GM21529 (cell line): Measurements from ENCODE around the gene NFE2L2.
"Not testable (repeated sequence)": the region's sequence is repeated elsewhere in the genome, so short reads cannot be mapped to it uniquely, and the experiment has no call there.

Experiments
- ATAC-seq: cut with Tn5 transposase; IDR thresholded peaks from one replicate; pipeline ENCODE4 v1.9.1; 2021; ENCODE audit not compliant: unreplicated experiment

NFE2L2 gene

DNA sequence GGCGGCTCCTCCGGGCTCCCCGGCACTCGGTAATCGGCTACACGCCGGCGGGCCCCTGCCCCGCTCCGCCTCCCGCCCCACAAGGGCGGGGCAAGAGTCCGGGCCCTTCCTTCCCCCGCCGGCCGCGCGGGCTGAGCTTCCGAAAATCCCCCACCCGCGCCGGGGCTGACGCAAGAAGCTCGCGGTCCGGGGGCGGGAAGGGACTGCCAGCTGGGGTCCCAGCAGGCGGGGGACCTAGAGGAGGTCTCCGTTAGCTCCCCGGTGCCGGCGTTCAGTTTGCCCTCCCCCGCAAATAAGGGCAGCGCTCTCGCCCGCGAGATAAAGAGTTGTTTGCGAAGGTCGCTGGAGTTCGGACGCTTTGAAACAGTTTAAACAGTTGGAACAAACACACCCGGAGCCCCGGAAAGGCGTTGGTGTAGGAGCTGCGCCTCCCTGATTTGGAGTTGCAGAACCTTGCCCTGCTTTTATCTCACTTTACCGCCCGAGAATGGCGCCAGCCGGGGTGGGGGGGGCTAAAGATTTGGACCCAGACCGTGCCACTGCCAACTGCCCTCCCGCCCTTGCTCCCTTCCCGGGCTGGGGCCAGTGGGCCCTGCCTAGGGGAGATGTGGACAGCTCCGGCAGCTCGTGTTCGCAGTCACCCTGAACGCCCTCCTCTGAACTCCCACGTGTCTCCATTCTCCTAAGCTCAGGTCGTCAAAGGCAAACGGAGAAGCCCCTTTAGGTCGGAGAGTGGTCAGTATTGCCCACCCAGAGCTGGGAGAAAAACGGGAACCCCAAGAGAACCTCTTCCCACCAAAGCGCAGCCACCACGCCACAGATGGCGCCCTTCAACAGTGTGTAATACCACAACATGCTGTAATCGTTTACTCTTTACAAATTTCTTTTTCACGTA, at the start of gene NFE2L2:
NFE2L2 (minus strand) TSS at position 35 of the 895 bp plus-strand sequence. CDS start 151 bp downstream, outside the sequence.
- peak; percentile 57 for ATAC-seq

DNA sequence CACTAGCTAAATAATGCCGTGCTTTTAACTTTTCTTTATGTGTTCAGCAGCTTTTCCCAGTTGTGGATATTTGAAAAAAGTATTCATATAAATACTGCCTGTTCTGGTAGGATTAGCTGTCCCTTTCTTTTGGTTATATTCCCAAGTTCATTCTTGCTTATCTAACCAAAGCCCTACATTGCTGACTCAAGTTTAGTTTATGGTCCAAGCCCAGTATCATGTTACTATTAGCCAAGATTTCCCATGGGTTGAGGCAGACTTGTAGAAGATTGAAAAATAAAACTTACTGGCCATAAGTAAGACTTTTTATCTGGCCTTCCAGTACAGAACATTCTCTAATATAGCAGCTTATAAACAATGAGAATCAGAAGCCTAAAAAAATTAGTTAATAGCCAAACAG, 49.7 kb upstream of the NFE2L2 start:
- ATAC-seq = no peak

DNA sequence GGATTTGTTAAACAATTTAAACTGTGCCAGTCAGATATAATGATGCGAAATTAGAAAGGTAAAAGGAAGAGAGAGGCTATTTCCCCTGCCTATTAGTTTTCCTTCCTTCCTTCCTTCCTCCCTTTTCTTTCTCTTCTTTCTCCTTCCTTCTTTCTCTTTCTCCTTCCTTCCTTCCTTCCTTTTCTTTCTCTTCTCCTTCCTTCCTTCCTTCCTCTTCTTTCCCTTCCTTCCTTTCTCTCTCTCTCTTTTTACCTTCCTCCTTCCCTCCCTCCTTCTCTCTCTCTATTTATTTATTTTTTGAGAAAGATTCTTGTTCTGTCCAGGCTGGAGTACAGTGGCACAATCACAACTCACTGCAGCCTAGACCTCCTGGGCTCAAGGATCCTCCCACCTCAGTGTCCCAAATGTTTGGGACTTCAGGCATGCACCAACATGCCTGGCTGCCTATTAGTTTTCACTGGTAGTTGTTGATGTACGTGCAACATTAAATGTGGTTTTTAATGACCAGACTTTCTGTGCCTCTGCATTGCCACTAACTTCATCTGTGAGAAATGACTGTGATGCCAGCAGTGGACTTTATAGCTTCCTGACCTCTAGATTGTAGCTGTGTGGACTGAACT, 48.7 kb upstream of the NFE2L2 start:
- ATAC-seq = no peak

DNA sequence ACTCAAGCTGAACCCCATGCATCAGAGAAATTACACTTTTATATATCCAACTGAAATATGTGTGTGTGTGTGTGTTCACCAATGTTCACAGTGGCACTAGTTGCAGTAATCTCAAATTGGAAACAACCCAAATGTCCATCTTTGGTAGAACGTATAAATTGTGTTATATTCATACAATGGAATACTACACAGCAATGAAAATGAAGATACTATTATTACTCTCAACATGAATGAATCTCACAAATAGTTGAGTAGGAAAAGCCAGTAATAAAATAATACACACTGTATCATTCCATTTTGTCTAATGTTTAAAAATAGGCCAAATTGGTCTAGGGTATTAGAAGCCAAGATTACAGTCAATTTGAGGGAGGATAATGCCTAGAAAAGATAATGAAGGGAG, 48.0 kb upstream of the NFE2L2 start:
- ATAC-seq = no peak

DNA sequence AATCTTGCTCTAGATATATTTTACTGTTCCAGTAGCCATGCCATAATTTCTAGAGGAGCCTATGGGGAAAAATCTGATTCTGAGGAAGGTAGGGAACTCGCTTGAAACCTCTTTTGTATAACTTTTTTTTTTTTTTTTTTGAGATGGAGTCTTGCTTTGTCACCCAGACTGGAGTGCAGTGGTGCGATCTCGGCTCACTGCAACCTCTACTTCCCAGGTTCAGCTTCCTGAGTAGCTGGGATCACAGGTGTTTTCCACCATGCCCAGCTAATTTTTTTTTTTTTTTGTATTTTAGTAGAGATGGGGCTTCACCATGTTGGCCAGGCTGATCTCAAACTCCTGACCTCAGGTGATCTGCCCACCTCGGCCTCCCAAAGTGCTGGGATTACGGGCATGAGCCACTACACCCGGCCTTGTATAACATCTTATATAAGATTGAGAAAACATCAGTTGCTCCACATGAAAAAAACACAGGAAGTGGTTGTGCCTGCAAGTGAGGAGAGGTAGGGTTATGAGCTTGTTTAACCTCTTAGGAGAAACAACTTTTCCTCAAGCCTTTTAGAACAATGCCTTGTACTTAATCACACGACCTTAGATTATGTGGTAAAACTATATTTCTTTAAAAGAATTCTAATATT, 45.3 kb upstream of the NFE2L2 start:
- ATAC-seq = not testable (repeated sequence)

DNA sequence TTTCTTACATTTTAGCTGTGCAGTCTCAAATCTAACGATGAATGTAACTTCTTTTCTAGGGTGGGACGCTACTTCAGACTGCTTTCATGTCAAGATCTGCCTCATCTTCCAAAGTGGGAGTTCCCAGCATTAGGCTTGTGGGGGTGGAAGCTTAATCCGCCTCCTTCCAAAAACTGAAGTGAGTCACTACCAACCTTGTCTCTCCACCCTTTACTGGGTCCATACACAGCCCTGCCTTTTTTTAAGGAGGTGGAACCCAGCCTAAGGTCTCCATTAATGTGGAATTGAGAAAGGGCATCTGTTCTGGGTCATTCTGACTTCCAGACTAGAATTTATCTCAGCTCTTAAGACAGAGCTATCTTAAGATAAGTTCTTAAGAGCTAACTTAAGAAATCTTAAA, 42.0 kb upstream of the NFE2L2 start:
- ATAC-seq = no peak

DNA sequence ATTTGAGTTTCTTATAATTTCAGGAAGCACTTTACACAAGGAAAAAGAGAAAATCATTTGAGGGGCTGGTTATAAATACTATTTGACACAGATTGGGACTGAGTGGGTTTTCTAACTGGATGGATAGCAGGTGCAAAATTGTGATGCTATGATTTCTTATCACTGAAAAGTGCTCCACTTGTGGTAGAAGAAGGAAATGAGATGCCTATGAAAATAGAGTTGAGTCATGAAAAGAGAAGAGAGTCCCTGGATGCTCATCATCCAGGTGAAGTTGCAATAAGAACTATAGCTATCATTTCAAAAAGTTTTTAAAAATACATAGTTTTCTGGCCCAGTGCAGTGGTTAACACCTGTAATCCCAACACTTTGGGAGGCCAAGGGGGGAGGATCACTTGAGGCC, 39.4 kb upstream of the NFE2L2 start:
- ATAC-seq = no peak

DNA sequence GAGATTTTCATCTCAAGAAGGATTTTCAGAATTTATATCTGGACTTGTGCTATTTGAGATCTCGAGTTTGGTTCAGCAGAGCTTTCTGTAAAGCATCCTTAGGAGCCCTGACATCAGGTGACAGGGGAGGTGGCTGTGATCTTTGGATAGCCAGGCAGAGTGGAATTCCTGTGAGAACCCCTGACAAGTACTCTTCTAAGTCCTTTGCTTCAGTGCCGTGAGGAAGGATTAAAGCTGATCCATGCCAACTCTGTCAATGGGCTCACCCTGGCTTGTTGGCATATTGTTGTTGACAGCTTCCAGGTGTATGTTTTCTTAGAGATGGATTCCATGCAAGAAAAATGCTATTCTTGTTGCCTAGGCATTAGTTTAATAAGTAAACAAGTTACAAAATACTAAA, 38.0 kb upstream of the NFE2L2 start:
- ATAC-seq = no peak

DNA sequence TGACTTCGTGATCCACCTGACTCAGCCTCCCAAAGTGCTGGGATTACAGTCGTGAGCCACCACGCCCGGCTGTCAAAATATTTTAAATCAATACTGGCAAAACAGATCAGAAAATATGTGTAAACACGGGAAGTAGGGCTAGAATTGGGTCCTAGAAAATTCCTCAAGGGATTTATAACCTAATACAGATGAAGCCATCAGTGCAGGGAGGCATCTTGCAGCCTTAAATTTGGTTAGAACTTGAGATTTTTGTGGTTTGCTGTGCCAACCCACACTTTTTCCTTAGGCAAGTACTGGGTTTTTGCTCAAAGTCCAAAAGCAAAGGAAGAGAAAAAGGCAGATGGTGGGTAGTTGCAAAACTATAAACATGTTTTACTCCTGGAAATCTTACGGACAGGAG, 33.7 kb upstream of the NFE2L2 start:
- no peak for ATAC-seq

DNA sequence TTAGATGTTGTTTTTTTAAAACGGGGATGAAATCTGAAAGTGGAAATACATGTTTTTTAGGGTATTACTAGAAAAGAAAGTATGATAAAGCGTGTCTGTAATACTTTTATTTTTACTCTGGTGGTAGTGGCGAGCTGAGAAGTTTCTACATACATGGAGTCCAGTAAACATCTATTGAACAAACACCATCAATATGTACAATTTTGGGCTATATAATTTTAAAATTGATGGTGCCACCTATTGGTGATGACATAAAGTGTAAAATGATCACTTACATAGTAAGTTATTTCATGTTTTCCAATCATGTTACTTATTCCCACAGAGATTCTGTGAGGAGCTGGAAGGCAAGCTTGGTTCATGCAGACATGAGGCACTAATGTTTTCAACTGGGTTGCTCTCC, 31.5 kb upstream of the NFE2L2 start:
- peak; percentile 79 for ATAC-seq

DNA sequence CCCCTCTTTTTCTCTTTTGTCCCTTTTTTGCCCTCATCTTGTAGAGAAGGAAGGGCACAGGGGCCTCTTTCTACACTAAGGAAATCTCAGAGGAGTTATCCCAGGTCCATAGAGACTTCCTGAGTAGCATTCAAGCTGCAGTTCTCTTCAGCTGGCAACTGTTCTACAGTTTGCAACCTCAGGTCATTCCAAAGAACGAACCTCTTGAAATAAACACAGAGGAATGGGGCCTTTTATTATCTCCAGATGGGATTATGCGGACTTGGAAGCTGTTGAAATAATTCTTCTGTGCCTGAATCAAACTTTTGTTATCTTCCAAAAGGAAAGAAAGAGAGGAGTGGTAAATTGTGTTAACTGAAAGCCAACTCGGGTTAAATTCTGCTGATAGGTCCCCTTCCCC, 31.0 kb upstream of the NFE2L2 start:
- ATAC-seq = no peak

DNA sequence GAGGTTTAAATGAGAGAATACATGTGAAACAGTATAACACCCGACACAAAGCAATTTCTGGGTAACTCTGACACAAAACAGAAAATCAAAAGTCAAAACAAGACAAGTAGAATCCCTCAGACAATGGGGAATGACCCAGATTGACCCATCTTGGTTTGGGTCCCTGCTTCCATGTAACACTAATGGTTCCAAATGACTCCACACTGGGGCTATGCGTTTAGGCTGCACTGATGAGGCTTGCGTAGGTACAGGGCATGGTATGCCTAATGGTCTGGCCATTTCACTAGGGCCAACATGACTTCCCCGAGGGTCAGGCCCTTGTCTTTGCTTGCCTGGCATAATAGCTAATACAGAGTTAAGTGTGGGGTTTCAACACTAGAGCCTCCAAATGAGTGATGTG, 27.2 kb upstream of the NFE2L2 start:
- no peak for ATAC-seq

DNA sequence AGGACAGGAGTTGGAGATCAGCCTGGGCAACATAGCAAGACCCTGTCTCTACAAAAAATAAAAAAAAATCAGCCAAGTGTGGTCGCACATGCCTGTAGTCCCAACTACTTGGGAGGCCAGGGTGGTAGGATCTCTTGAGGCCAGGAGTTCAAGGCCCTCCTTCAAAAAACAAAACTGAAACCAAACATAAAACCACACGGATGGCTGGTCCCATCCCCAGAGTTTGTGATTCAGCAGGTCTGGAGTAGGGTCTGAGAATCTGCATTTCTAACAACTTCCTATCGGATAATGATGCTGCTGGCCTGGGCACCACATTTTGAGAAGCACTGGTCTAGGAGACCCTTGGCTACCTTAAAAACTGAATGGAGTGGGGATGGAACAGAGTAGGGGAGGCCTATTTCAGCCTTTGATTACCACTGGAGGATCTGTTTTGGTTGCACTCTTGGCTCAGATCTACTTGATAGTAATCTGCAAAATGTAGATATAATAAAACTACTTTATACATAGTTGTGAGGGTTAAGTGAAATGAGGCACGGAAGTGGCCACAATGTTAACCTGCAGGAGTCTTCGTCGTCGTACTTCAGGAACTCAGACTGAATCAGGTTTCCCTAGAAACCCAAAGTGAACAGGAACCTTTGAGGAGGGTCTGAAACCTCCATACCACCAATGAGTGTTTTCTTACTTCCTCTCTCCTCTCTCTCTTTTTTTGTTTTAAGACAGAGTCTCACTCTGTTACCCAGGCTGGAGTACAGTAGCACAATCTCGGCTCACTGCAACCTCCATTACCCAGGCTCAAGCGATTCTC, 25.5 kb upstream of the NFE2L2 start:
- ATAC-seq = peak; percentile 88

DNA sequence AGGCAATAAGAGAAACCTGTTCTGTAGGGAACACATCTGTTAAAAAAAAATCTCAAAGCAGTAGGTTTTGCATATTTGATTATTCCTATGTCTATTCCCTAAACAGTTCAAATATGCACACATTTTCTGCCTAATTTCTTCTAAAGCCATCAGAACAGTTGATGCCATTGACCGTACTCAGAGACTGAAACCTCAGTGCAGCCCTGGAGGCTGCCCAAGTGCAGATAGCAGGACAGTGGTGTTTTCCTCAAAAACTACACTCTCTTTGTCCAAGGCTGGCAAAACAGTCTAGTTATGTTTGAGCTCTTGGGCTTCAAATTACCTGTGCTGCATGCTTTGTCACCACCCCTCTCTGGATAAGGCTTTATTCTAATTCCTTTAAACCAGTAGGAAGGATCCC, 23.3 kb upstream of the NFE2L2 start:
- ATAC-seq = no peak

DNA sequence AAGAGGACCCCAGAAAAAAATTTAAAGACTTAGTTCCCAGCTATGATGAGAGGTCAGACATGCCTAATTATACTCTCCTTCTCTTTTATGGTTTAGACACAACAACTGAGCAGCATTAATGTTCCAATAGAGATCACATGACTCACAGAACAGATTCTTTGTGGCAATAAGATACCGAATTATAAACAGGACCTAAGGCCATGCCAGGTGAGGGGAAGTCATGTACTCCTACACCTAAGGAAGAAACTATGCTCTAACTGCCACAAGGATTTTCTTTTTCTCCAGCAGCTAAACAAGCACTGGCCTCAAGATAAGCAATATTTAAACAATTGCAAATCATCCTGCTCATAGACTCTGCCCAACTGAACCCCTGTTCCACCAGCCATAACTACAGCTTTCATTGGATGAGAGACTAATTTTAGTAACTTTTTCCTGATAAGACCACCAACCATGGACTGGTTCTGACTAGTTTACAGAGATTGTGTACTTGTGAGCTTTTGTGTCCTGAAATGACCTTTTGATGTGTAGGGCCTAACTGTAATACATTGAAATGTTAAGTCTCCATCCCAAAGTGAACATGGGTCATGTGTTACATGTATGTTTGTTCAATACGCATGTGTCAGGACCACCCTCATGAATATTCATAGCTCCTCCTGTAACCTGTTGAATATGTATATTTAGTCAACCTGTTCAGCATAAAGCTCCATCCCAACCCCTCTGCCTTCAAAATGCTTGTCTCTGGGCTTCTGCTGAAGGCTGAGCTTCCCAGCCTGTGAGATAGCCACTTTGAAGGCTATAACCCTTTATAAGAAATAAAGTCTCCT, 21.6 kb upstream of the NFE2L2 start:
- no peak for ATAC-seq

DNA sequence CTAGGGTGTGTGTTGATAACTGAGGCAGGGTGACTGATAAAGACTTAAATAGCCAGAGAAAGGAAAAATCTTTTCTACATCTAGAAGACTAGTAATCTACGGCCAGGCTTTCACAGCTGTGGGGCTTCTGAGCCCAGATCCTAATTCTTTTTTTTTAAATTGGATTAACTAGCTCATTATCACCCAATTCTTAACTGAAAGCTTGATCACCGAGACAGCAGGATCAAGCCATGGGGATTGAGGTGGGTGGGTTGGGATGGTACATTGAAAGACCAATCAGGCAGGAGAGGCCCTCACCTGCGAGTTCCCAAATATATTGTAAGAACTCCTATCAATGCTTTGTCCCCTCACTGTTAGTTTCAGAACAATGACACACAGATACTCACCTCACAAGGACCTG, 20.0 kb upstream of the NFE2L2 start:
- no peak for ATAC-seq

DNA sequence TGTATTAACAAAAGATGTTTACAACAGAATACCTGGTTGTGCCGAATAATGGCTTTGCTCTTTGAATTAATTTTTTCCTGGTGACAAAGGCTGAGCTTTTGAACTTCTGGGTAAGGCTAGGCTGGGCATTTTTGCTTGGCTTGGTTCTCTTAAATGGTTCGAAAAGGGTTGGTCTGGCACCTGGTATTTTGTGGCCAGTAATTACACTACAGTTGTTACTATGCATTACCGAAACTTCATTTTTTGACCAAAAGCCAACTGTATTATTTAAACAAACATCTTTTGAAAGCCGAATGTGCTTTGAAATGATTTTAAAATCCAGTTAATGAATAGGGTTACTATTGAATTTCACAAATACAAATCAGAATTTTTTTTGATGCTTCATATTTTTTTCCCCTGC, 19.4 kb upstream of the NFE2L2 start:
- no peak for ATAC-seq

DNA sequence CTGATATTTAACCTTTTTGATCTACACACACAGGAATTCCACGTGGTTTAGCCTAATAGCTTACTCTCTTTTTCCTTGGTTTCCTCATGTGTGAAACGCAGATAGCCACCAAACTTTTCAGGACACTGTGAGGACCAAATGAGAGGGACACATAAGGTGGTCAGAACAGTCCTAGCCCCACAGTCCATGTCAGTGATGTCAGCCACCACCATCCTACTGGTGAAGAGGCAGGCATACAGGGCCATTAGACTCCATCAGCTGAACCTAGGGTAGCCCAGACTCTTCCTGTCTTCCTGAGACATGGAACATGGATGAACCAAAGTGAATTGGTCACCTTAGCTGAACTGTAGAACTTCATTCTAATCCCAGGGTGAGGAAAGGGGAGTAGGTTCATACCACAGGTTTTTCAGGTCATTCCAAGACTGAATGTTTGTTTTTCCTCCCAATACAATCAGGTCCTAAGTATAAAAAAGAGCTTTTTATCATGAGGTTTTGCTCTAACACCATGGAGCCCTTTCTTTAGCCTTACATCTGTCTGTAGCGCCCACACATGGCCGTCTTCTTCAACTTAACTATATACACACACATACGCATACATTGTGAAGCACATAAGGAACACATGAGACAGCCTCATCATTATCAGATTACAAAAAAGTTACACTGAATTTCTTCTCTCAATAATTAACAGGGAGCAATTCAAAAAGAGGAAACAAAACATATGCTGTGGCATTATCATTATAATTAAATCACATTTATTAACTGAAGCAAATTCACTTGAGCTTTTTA, 18.5 kb upstream of the NFE2L2 start:
- no peak for ATAC-seq

DNA sequence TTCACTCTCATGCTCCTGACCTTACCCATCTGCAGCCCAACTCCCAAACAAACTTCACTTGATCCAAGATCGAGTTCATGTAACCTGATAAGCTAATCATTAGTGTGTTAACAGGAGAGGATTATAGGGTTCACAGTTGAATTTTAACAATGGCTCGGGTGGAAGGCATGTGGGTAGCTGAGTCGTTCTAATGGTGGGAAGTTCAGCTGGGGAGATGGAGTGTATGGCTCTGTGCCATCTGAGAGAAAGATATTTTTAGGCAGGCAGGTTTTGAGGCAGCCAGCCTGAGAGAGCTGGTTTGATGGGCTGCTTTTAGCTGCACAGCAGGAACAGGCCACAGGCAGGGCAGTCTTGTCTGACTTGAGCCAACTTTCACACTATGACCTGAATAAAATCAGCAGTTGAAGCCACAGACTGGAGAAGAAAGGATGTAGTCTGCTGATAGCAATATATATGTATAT, 17.7 kb upstream of the NFE2L2 start:
- peak; percentile 41 for ATAC-seq
